Hematopoietic multipotent progenitor cell (in vitro differentiated cells): Measurements from ENCODE around the gene APOL4. TPM values are rescaled to one million over a fixed set of nuclear protein-coding genes. Genes with fewer than 3 reads are reported as not detected.
A peak's percentile ranks its signal among the peaks of the same experiment; 100 is the strongest.
"Not testable (repeated sequence)": the region's sequence is repeated elsewhere in the genome, so short reads cannot be mapped to it uniquely, and the experiment has no call there.

ENCODE experiments used
- DNase-seq, 3 donors: peaks; one replicate each; pipeline ENCODE4 v3.0.0-alpha.2; 2011 to 2015; ENCODE audit warnings: low read depth in 2 of 3, low spot score in 2 of 3
- total RNA-seq: library from RNA; depleted of rRNA; stranded (reverse); fragments of >200 nt; gene quantifications from one replicate; pipeline ENCODE4 v1.2.3, GENCODE V29; 2012

APOL4 gene
- total RNA-seq, 1 donor, result 5.1 TPM

GRCh38 chr22:36209488-36209908 lies 7.9 kb upstream of the APOL4 start:
- not testable (repeated sequence) for DNase-seq

GRCh38 chr22:36208914-36209313 lies 7.3 kb upstream of the APOL4 start:
- DNase-seq, result no peak

GRCh38 chr22:36208162-36208765 lies 6.7 kb upstream of the APOL4 start:
- DNase-seq, result no peak

- no peak for DNase-seq
Measured at GRCh38 chr22:36206255-36206654, 4.6 kb upstream of the APOL4 start.

GRCh38 chr22:36205573-36205972 lies 4.0 kb upstream of the APOL4 start:
- not testable (repeated sequence) for DNase-seq

- no peak for DNase-seq
Measured at GRCh38 chr22:36204632-36205015, 3.0 kb upstream of the APOL4 start.

GRCh38 chr22:36204001-36204631 lies 2.5 kb upstream of the APOL4 start:
- no peak for DNase-seq

- DNase-seq, result not testable (repeated sequence)
Measured at GRCh38 chr22:36203441-36203840, 1.8 kb upstream of the APOL4 start.

GRCh38 chr22:36202906-36203305 lies 1.3 kb upstream of the APOL4 start:
- peak in 2 of 3 donors; percentile 45 to 58 for DNase-seq

- DNase-seq, result not testable (repeated sequence)
Measured at GRCh38 chr22:36201025-36201424, 584 bp downstream of the APOL4 start.

GRCh38 chr22:36199001-36199551 lies 2.5 kb downstream of the APOL4 start:
- no peak for DNase-seq

GRCh38 chr22:36198536-36198935 lies 3.1 kb downstream of the APOL4 start:
- no peak for DNase-seq

- DNase-seq, result no peak
Measured at GRCh38 chr22:36197514-36198146, 4.0 kb downstream of the APOL4 start.

GRCh38 chr22:36197065-36197440 lies 4.6 kb downstream of the APOL4 start:
- peak in 2 of 3 donors; percentile 36 to 39 for DNase-seq

- DNase-seq, result no peak
Measured at GRCh38 chr22:36196254-36197064, 5.2 kb downstream of the APOL4 start.

GRCh38 chr22:36194971-36195370 lies 6.6 kb downstream of the APOL4 start:
- DNase-seq, result peak in 2 of 3 donors; percentile 57 to 81

GRCh38 chr22:36194385-36194784 lies 7.2 kb downstream of the APOL4 start:
- no peak for DNase-seq

GRCh38 chr22:36193577-36193976 lies 8.0 kb downstream of the APOL4 start:
- no peak for DNase-seq

- no peak for DNase-seq
Measured at GRCh38 chr22:36193171-36193570, 8.4 kb downstream of the APOL4 start.

- no peak for DNase-seq
Measured at GRCh38 chr22:36192542-36192941, 9.1 kb downstream of the APOL4 start.
